GM19043 (cell line): ENCODE results near the gene PALLD.
A peak's percentile ranks its signal among the peaks of the same experiment; 100 is the strongest.

Source experiments
- ATAC-seq: cut with Tn5 transposase; IDR thresholded peaks from one replicate; pipeline ENCODE4 v1.9.1; 2021; ENCODE audit warnings: low read depth; ENCODE audit not compliant: unreplicated experiment

Gene PALLD

DNA sequence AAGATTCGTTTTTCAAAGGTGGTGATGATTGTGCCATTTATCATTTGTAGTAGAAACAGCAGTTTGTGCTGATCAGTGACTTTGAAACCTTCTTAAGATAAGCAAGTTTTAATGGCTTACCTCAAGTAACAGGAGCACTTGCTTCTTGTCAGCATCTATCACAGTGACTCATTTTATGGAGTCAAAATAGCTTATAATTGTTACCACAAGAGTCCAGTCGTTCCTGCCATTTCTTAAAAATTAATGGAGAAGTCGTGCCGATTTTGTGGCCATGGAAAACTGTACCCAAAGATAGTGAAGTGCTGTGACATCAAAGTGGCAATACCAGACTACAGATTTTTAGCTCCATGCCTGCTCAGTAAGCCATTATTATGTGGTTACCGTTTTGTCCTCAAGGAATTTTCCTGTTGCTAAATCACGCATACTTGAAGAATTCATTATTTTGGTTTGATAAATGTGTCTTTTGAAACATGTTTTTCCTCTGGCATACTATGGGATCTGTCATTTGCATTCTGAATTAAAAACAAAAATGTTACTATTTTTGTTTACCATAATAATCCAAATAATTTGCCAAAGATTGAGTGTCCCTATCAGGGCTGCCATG is 383.3 kb downstream of the PALLD start:
- no peak for ATAC-seq

DNA sequence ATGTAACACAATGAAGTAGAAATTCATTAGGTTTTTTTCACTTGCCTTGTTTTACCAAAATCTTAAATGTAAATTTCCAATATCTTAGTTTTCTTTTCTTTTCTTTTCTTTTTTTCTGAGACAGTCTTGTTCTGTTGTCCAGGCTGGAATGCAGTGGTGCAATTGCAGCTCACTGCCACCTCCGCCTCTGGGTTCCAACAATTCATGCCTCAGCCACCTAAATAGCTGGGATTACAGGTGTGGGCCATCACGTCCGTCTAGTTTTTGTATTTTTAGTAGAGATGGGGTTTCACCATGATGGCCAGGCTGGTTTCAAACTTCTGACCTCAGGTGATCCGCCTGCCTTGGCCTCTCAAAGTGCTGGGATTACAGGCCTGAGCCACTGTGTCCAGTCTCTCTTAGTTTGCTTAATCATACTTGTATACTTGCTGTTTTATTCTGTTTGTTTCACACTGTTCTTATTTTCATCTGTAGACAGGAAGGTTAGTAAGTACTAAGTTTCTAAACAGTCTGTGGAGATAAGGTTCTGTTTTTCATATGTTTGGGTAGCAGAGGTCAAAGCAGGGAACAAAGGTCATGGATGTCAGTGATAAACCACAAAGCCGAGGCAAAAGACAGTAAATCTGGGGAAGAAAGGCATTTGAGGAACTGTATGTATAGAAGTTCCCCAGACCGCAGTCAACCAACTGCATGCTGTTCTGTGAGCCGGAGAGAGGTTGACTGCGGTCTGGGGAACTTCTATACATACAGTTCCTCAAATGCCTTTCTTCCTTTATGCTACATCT is 384.2 kb downstream of the PALLD start:
- ATAC-seq, result peak; percentile 50

DNA sequence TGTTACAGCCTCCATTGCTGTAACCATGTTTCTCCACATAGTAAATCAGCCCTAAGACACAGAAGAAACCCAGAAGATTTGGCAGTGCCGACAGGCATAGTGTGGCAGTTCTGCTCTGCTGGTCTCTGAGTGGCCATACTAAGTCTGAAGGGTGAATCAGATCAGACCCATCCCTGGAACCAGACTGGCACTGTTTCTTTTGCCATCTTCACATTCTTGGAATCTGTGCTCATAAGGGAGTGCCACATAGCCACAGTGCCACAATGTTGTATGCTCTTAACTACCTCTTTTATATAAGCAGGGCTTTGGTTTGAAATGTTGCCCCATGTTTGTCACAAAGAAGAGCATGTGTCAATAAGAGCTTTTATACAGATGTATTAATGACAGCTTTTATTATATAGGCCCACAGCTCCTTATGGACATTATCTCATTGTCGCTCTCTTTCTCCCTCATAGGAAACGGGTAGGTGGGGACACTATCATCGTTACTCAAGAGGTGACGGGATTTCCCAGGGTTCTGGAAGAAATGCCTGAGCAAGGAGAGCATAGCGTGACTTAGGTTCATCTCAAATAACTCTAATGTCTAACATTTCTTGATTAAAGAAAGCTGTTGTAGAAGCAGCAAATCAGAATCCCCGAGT is 385.0 kb downstream of the PALLD start:
- no peak for ATAC-seq

DNA sequence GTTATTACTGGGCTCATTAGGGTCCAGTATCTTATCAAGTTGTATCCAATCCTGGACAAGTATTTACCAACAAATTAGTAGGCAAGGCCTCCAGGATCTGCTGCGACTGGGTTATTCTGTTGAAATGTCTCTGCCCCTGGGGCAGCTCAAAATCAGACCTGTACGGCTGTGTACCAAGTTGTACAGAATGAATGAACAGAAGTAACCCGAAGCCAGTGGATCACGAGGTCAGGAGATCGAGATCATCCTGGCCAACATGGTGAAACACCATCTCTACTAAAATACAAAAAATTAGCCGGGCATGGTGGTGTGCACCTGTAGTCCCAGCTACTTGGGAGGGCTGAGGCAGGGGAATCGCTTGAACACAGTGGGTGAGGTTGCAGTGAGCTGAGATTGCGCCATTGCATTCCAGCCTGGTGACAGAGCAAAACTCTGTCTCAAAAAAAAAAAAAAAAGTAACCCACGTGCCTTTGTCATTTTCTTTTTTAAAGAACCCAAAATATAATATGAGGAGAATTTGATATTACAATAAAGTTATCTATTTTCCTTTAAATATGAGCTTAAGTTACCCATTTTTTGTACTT is 385.9 kb downstream of the PALLD start:
- no peak for ATAC-seq

DNA sequence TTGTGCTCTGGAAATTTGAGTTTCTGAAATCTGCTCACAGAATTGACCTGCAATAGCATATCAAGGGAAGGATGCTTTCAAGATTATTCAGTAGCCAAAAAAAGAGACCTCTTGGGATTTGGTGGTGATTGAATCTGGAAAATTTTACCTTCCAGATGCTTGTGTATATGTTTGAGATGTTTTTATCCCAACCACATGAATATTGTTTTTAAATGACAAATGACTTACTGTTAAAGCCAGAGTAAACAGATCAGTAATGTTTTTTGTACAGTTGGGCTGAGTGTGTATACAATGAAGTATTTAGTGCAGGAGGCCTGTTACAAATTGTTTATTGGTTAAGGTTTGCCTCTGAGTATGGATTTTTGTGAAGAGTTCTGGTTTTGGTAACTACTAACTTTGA is 386.7 kb downstream of the PALLD start:
- no peak for ATAC-seq

DNA sequence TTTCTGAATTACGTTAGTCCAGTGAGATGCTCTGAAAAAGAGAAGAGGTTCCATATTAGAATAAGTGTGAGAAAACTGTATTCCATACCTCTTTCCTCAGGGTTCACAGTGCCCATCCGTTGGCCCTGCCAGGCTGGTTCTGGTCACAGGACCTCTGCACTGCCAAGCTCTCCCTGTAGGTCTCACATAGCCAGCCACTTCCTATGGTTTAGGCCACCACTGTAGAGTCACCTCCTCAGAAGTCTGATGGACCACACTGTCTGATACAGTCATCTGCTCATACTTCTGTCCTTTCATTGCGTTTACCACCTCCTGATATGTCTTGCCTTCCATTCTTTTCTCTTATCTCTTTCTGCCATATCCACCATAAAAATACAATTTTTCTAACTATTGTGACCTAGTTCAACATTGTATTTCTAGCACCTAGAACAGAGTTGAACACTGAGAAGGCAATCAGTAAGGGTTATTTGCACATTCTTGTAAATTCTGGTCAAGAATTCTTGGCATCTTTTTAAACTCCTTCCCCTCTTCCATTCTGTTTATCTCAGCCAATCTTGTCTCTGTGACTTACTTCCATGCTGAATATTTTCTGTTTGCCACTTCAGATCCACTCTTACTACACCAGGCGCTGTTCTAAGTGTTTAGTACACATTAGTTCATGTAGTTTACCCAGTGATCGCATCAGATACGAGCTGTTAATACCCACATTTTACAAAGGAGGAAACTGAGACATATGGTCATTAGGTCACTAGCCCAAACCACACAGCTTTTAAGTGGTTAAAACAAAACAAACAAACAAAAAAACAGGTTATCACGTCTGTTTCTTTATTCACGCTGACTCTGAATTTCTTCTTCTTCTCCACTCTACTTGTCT is 387.6 kb downstream of the PALLD start:
- no peak for ATAC-seq

DNA sequence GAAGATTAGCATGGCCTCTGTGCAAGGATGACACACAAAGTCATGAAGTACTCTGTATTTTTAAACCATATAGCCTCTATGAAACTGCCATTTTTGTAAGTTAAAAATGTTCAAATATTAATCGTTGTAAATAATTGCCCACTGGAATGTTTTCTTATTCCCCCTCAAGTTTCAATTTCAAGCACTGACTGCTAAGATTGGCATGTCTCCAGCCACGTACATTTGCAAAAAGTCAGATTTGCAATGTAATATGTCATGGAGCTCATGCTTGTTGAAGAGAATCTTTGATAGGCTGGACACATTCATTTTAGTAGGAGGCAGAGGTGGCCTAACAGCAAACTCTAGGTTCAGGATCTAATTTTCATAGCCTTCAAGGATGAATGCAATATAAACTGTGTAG is 388.5 kb downstream of the PALLD start:
- no peak for ATAC-seq

DNA sequence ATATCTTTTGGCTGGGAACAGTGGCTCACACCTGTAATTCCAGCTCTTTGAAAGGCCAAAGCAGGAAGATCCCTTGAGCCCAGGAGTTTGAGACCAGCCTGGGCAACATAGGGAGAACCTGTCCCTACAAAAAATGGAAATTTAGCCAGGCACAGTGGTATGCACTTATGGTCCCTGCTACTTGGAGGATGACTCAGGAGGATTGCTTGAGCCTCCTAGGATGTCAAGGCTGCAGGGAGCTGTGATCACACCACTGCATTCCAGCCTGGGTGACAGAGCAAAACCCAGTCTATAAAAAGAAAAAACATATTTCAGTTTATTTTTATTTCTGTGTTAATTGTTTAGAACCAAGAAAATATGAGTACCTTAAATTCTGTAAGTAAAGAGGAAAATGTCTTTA is 389.5 kb downstream of the PALLD start:
- ATAC-seq, result no peak

DNA sequence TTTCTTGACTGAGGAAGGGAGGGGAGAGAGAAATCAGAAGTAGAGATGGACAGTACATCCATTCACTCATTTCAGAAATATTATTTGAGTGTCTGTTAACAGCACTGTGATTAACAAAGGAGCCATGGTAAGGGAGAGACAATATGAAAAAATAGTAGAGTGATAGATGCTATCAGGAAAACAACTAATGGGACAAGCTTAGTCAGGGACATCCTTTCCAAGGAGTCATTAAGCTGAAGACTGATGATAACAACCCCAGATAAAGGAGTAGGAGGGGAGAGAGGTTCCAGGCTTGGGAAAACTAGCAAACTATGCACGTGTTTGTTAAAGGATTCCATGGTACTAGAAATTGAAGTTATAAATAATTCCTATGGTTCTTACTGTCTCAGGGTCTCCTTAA is 391.0 kb downstream of the PALLD start:
- ATAC-seq, result no peak

DNA sequence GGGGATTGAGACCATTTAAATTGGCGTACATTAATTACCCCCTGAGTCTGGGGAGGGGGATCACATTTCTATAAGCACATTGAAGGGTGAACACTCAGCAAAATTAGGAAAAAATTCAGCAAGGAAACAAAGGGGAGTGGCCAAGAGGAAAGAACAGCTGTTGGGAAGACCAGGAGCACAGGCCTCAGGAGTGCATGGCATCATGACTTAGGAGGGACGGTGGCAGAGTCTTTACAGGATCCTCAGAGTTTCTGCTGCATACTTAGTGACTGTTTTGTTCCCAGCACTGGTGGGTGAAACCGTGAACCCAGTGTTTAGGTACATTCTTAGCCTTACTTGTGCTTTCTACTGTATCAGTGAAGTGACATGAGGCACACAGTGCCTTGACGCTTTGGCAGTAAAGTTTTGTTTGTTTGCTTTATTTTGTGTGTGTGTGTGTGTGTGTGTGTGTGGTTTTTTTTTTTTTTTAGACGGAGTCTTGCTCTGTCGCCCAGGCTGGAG is 391.9 kb downstream of the PALLD start:
- no peak for ATAC-seq

DNA sequence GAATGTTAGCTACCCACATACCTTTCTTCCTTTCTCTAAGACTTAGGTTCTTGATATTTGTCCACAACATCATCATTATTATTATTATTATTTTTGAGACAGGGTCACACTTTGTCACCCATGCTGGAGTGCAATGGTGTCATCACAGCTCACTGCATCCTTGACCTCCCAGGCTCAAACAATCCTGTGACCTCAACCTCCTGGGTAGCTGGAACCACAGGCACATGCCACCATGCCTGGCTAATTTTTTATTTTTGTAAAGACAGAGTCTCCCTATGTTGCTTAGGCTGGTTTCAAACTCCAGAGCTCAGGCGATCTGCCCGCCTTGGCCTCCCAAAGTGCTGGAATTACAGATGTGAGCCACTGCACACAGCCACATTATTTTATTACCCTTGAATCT is 394.2 kb downstream of the PALLD start:
- no peak for ATAC-seq

DNA sequence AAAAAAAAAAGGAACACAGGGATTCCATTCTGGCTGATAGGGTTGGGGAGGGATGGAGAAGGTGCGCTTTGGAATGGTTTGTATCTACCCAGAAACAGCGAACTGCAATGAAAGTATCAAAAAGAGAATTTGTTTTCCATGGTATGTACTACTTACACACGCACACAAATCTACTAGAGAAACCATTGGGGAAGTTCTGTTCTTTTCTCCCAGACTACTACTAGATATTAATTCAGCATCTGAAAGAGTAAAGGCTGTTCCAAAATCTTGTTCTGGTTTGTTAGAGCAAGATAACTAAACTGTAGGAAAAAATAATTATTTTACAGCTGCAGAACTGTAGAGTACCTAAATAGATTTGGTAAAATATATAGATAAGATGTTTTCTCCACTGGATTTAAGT is 394.8 kb downstream of the PALLD start:
- ATAC-seq, result no peak

DNA sequence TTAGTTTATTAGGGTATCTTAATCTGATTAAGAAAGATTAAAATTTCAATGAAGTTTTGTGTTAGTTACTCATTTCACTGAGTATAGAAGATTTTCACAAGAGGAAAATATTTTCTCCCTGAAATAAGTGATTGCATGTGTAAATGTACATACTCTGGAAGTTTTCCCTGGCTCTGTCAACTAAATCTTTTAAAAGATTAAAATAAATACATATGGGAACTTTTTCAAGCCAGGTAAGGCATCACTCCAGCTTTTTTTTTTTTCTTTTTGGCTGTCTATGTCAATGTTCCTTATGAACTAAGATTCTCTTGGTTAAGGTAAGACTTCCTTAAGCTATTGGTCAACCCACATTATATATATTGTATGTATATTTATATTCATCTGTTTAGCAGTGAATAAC is 395.6 kb downstream of the PALLD start:
- ATAC-seq, result no peak

DNA sequence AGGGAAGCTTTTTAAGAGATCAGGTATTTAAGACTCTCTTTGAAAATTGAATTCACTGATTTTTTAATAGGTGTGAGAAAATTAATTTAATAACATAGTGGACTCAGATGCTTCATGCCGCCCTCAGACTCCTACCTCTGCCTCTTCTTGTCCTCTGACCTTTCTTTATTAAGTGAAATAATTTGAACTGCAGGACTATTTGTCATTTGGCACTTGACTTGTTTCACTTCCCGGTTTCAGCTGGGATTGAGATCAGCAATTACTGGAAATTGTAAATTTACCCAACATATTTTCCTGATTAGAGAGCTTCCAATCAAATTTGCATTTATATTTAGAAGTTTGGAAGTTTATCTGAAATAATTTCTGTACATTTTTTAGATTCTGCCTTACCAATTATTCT is 396.4 kb downstream of the PALLD start:
- ATAC-seq, result no peak

DNA sequence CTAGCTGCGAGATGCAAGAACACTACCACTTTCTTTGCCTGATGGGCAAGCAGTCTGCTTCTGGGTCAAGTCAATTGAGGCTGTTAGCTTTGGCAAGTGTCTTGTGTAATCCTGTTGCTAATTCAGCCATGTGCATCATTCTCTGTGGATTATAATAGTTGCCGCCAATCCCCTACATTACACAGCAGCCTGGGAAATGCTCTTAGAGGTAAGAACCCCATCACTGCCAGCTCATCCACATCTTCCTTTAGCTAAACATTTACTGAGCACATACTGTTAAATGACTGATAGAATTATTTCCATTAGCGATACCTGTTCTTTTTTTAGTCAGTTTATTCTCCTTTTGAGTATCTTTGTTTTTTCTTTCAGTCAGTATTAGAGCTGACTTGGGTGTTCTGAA is 397.0 kb downstream of the PALLD start:
- ATAC-seq, result no peak

DNA sequence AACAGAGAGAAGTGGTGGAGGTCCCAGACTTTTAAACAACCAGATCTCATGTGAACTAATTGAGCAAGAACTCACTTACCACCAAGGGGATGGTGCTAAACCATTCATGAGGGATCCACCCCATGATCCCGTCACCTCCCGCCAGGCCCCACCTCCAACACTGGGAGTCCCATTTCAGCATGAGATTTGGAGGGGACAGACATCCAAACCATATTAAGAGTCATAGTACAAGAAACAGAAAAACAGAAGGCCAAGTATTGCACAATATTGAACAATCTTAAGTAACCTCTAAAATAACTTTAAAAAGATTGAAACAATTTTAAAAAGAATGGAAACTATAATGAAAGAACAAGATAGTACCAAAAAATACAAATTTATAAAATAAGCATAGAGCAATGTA is 403.2 kb downstream of the PALLD start:
- ATAC-seq, result no peak

DNA sequence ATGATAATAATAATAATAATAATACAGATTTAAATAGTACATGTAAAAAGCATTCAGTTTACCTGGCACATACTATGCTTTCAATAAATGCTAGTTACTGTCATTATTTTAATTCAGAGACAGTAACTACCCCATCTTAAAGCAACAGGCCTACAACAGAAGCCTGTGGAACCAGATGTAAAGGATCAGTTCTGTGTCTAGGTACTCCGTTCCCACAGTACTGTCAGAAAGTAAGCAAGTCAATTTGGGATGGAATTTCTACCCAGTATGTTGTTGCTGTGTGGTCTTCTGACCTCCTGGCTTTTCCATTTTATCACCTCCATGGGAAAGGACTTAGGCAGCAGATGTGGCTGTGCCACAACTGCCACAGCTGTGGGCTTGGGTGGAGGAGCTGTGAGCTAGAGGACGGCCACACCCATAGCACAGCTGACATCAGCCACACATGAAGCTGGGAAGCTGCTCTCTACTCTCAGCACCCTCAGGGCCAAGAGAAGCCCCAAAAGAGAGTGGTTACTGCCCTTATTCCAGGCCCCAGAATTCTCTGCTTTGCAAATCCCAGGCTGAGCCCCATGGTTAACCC is 410.4 kb downstream of the PALLD start:
- no peak for ATAC-seq

DNA sequence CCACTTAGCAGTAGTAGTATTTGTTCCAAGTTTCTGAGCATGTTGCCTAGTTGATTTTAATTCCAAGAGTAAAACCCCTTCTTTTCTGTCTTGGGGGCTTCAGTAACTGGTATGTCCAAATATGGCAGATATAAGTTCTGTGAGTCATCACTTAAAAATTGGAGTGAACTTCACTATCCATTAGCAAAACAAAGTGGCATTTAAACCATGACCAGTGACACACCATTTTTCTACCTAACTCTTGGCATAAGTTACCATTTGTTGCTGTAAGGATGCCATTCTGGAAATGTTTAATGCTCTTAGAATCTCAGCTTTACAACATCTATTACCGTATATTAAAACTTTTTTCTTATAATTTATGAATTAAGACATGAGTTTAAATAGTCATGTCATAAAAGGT is 411.2 kb downstream of the PALLD start:
- no peak for ATAC-seq

DNA sequence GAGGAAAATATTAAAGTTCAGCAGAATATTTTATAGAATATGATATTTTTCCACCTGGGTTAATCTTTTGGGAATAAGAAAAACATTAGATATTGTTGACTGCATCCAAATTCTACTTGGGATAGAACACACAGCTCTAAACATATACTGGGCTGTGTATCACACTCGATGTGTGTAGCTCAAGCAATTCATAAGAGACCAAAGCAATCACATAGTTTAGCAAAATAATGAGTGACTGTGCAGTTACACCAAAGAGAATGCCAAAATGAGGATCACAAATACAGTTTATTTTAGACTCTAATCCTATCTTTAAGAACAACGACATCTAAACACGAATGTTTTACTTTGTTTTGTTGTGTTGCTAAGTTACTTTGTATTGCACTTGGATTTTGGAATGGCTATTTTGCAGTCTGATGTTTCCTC is 412.0 kb downstream of the PALLD start:
- no peak for ATAC-seq

DNA sequence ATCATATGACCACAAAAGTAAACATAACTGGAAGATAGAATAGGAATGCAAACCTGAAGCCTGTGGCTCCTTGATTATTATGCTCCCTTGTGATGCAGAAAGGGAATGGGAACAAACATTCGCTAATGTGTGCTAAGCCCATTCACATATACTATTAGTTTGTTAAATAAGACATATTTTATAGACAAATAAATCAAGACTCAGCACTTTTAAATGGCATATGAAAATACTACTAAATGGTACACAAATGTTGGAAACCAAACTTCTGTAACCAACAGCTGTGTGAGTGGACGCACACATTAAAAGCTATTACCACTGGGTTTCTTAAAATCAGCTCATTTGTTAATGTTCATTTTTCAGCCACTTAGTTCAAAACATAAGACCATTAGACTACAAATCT is 417.2 kb downstream of the PALLD start:
- ATAC-seq, result no peak
